Measurements from ENCODE around the gene IDUA.

The IDUA gene

DNA sequence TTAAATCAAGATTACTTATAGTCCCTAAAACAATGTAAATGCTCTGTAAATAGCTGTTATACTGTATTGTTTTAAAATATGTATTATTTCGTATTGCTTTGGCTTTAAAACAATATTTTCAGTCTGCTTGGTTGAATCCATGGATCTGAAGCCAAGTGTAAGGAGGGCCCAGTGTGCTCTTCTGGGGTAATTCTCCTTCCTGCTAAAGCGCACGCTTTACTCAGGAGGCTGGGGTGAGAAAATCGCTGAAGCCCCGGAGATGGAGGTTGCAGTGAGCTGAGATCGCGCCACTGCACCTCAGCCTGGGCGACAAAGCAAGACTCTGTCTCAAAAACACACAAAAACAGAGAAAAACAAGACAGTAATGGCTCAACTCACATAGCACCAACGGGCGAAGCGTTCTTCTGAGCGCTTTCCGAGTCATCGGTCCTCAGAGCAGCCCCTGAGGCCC lies 391 bp upstream of the IDUA start:
- no peak for DNase-seq (ENCODE audit: low read depth, low spot score)
- Histone ChIP-seq H3K36me3 (ENCODE audit: insufficient read depth, insufficient read length, low read length) (peaks cover 7% of the 10 kb centered on the region), H3K9me3 (ENCODE audit: insufficient read depth, low read length) (no peaks in the 10 kb centered on the region), H3K27me3 (ENCODE audit: insufficient read depth, insufficient read length) (peaks cover 14% of the 10 kb centered on the region), H3K4me1 (ENCODE audit: insufficient read depth, insufficient read length) (peaks cover 9% of the 10 kb centered on the region), H3K4me3 (ENCODE audit: insufficient read length, low read depth) (peak overlapping the region; percentile 67), H3K9ac (ENCODE audit: insufficient read length, low read depth) (peak overlapping the region; percentile 83)
- TF ChIP-seq ZNF274 (IDR thresholded peaks at IDR 0.05; ENCODE audit: low read depth, low read length) (no peak), YY1 (IDR thresholded peaks at IDR 0.05; ENCODE audit: insufficient read depth, insufficient read length) (no peak), SUZ12 (IDR thresholded peaks at IDR 0.05; ENCODE audit: extremely low read depth, insufficient read depth, insufficient read length) (no peak)

DNA sequence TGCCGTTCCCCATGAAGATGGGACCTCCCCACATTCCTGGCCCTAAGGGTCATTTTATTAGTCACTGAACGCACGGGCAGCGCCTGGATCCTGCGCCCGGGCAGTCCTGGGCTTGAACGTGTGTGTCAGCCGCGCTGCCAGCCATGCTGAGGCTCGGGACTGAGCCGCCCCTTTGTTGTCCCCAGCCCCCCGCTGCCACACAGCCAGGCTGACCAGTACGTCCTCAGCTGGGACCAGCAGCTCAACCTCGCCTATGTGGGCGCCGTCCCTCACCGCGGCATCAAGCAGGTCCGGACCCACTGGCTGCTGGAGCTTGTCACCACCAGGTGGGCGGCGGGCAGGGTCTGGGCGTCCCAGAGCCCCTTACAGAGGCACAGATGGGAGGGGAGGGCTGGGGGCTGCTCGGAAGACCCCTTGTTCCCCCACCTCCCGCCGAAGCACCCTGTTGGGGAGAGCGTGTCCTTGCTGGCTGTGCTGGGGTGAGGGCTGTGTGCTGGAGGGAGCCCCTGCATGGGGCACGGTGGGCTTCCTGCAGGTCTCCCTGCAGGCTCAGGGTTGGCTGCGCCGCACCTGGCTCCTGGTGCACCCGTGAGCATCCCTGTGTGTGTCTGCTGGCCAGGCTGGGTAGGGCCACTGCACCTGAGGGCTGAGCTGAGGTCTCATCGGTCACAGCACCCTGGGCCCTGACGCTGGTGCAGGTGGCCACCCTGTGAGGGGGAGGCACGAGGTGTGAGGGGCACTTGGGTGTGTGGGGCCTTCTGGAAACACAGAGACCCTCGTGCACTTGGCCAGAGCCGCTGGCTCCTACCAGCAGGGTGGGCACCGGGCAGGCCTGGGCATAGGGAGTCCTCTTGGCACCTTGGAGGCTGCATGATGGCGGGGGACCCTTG lies 1.0 kb downstream of the IDUA start:
- Histone ChIP-seq H3K36me3 (ENCODE audit: insufficient read depth, insufficient read length, low read length) (peaks cover 7% of the 10 kb centered on the region), H3K9me3 (ENCODE audit: insufficient read depth, low read length) (no peaks in the 10 kb centered on the region), H3K27me3 (ENCODE audit: insufficient read depth, insufficient read length) (peaks cover 14% of the 10 kb centered on the region), H3K4me1 (ENCODE audit: insufficient read depth, insufficient read length) (peaks cover 11% of the 10 kb centered on the region), H3K4me3 (ENCODE audit: insufficient read length, low read depth) (peak overlapping the region; percentile 67), H3K9ac (ENCODE audit: insufficient read length, low read depth) (peak overlapping the region; percentile 14)
- TF ChIP-seq YY1 (IDR thresholded peaks at IDR 0.05; ENCODE audit: insufficient read depth, insufficient read length) (no peak), SUZ12 (IDR thresholded peaks at IDR 0.05; ENCODE audit: extremely low read depth, insufficient read depth, insufficient read length) (no peak), ZNF274 (IDR thresholded peaks at IDR 0.05; ENCODE audit: low read depth, low read length) (no peak)
- no peak for DNase-seq (ENCODE audit: low read depth, low spot score)

DNA sequence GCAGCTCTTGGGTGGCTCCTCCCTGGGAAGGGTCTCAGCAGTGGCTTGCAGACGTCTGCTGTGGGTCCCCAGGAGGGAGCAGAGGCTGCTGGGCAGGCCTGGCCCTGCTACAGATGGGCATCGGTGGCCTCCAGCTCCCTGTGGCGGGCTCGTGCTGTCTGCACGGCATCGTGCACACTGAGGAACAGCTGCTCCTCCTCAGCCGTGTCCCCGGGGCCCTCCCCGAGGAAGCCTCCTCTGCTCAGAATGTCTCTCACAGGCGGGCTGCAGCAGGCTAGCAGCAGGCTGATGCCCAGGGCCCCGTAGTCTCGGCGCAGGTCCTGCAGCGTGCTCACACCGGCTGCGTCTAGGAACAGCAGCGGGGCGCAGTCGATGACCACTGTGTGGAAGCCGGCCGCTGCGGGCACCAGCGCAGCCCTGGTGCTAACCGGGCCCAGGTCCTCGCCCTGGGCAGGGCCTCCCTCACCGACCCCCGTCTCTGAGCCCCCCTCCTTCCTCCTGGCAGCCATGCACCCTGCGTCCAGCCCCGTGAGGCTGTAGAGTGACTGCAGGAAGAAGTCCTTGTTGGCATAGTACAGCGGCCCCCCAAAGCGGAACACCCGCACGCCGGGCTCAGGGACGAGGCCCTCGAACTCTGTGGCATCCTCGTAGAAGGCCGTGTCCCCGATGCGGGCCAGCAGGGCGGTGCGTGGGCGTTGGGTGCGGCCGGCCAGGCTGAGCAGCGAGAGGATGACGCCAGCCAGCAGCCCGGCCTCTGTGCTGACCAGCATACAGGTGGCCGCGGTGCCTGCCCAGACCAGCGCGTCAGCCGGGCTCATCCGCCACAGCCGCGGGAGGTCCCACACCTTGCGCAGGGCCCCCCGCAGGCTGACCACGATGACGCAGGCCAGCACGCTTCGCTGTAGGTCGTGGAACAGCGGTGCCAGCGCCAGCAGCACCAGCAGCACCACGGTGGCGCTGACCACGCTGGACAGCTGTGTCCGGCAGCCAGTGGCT lies 2.2 kb downstream of the IDUA start:
- Histone ChIP-seq H3K9me3 (ENCODE audit: insufficient read depth, low read length) (no peaks in the 10 kb centered on the region), H3K9ac (ENCODE audit: insufficient read length, low read depth) (no peak overlapping the region), H3K4me3 (ENCODE audit: insufficient read length, low read depth) (no peak overlapping the region), H3K27me3 (ENCODE audit: insufficient read depth, insufficient read length) (peaks cover 14% of the 10 kb centered on the region), H3K4me1 (ENCODE audit: insufficient read depth, insufficient read length) (peaks cover 20% of the 10 kb centered on the region), H3K36me3 (ENCODE audit: insufficient read depth, insufficient read length, low read length) (peaks cover 7% of the 10 kb centered on the region)
- TF ChIP-seq ZNF274 (IDR thresholded peaks at IDR 0.05; ENCODE audit: low read depth, low read length): no peak
- no peak for TF ChIP-seq SUZ12 (IDR thresholded peaks at IDR 0.05; ENCODE audit: extremely low read depth, insufficient read depth, insufficient read length)
- no peak for TF ChIP-seq YY1 (IDR thresholded peaks at IDR 0.05; ENCODE audit: insufficient read depth, insufficient read length)
- DNase-seq (ENCODE audit: low read depth, low spot score): no peak

DNA sequence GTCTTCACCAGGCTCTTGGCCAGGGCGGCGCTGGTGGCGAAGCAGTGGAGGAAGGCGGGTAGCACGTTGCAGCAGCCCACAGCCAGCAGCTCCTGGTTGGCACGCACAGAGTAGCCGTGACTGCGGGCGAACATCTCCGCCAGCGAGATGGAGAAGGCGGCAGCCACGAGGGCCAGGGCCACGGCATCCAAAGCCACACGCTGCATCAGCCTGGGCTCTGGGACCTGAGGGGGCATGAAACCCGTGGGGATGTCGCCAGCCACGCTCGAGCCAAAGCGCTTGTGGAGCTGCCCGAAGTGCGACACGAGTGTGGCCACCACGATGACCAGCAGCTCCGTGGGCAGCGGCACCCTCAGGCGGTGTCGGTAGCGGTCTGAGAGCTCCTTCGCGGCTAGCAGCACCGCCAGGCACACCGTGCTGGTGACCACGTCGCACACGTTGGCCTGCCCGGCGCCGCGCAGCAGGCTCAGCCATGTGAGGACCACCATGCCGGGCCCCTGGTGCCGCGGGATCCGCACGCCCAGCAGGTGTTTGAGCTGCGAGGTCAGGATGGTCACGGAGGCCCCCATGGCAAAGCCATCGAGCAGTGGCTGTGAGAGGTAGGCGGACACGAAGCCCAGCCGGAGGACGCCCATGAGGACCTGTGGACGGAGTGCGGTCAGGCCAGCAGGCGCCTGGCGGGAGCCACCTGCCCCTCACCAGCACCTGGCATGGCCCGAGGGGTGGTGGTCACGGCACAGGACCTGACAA lies 3.1 kb downstream of the IDUA start:
- Histone ChIP-seq H3K4me3 (ENCODE audit: insufficient read length, low read depth) (no peak overlapping the region), H3K9ac (ENCODE audit: insufficient read length, low read depth) (no peak overlapping the region), H3K9me3 (ENCODE audit: insufficient read depth, low read length) (no peaks in the 10 kb centered on the region), H3K4me1 (ENCODE audit: insufficient read depth, insufficient read length) (peaks cover 20% of the 10 kb centered on the region), H3K36me3 (ENCODE audit: insufficient read depth, insufficient read length, low read length) (peaks cover 7% of the 10 kb centered on the region), H3K27me3 (ENCODE audit: insufficient read depth, insufficient read length) (peaks cover 14% of the 10 kb centered on the region)
- no peak for DNase-seq (ENCODE audit: low read depth, low spot score)
- no peak for TF ChIP-seq ZNF274 (IDR thresholded peaks at IDR 0.05; ENCODE audit: low read depth, low read length)
- TF ChIP-seq SUZ12 (IDR thresholded peaks at IDR 0.05; ENCODE audit: extremely low read depth, insufficient read depth, insufficient read length): no peak
- no peak for TF ChIP-seq YY1 (IDR thresholded peaks at IDR 0.05; ENCODE audit: insufficient read depth, insufficient read length)

DNA sequence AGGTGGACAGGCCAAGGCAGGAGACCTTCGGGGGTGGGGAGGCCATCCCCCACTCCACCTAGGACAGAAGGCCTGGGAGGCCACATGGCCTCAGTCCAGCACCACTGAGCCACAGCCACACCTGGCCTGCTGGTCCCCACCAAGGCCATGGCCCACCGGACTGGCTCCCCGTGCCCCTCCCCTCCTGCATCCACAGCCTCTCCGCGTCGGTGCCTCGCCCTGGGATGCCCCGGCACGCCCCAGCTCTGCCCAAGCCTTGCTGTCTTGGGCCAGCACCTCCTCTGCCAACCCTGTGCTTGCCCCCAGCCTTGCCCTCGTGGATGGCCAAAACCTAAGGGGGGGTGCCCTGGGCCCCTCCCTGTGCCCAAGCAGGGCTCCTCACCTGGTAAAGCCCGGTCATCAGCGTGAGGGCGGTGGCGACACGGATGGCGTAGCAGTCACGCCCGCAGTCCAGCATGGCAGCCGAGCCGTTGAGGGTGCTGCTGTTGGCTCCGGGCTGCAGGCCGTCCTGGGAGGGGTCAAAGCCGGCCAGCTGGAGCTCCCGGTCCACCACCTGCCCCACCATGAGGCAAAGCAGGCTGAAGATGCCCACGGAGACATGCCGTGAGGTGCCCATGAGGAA lies 4.0 kb downstream of the IDUA start:
- Histone ChIP-seq H3K9ac (ENCODE audit: insufficient read length, low read depth) (no peak overlapping the region), H3K4me3 (ENCODE audit: insufficient read length, low read depth) (no peak overlapping the region), H3K27me3 (ENCODE audit: insufficient read depth, insufficient read length) (peaks cover 14% of the 10 kb centered on the region), H3K36me3 (ENCODE audit: insufficient read depth, insufficient read length, low read length) (peaks cover 7% of the 10 kb centered on the region), H3K4me1 (ENCODE audit: insufficient read depth, insufficient read length) (peaks cover 23% of the 10 kb centered on the region), H3K9me3 (ENCODE audit: insufficient read depth, low read length) (no peaks in the 10 kb centered on the region)
- no peak for DNase-seq (ENCODE audit: low read depth, low spot score)
- TF ChIP-seq YY1 (IDR thresholded peaks at IDR 0.05; ENCODE audit: insufficient read depth, insufficient read length): no peak
- no peak for TF ChIP-seq SUZ12 (IDR thresholded peaks at IDR 0.05; ENCODE audit: extremely low read depth, insufficient read depth, insufficient read length)
- no peak for TF ChIP-seq ZNF274 (IDR thresholded peaks at IDR 0.05; ENCODE audit: low read depth, low read length)

All from NT2/D1 (cell line).